CD4-positive, alpha-beta T cell (primary cell): ENCODE measurements around the gene CLCN3. TPM values are rescaled to one million over a fixed set of nuclear protein-coding genes. Genes with fewer than 3 reads are reported as not detected.
A peak's percentile ranks its signal among the peaks of the same experiment; 100 is the strongest.

Experiments used
- ATAC-seq: fragments of 200-7000 bp; cut with Tn5 transposase; one replicate; pipeline ENCODE4 v1.10.0; 2022; ENCODE audit warnings: mild to moderate bottlenecking; ENCODE audit not compliant: poor library complexity
- CTCF ChIA-PET: fragments of 350-600 bp; sonication (Branson Sonifier 250); formaldehyde crosslinking; loops from one replicate; lab custom pipeline; 2021; ENCODE audit warnings: antibody characterized with exemption, inconsistent platforms; lab: Charles Lee
- POLR2A ChIA-PET: fragments of 350-600 bp; sonication (Branson Sonifier 250); formaldehyde crosslinking; loops from one replicate; lab custom pipeline; 2021; ENCODE audit warnings: antibody characterized with exemption, inconsistent platforms; lab: Charles Lee
- DNase-seq, 14 experiments: peaks; one replicate each; pipeline ENCODE4 v3.0.0-alpha.2; 2013 to 2020; ENCODE audit warnings: mixed read lengths in 2 of 14
- H3K27ac ChIP-seq, 2 donors: one replicate each; pipeline versions ENCODE4 v1.5.1 to v1.7.0; 2013; ENCODE audit warnings: low read length in 2 of 2, low read depth in 1 of 2, mild to moderate bottlenecking in 1 of 2
- H3K27me3 ChIP-seq, 2 experiments: 1 replicate in 1 of 2; 2 replicates in 1 of 2; pipeline versions ENCODE4 v1.6.1 to v1.7.0; 2013; ENCODE audit warnings: low read length in 2 of 2, control low read depth in 1 of 2, mild to moderate bottlenecking in 1 of 2, moderate library complexity in 1 of 2; ENCODE audit not compliant: insufficient read depth in 2 of 2, control insufficient read depth in 1 of 2
- H3K36me3 ChIP-seq: one replicate; pipeline ENCODE4 v1.6.1; 2013; ENCODE audit warnings: low read length, control low read depth; ENCODE audit not compliant: insufficient read depth
- H3K4me1 ChIP-seq: one replicate; pipeline ENCODE4 v1.6.1; 2013; ENCODE audit warnings: low read length, control low read depth; ENCODE audit not compliant: insufficient read depth
- H3K4me3 ChIP-seq: one replicate; pipeline ENCODE4 v1.5.1; 2013; ENCODE audit warnings: mild to moderate bottlenecking, low read length, moderate library complexity
- H3K9me3 ChIP-seq, 2 experiments: 1 replicate in 1 of 2; 2 replicates in 1 of 2; pipeline versions ENCODE4 v1.6.1 to v1.7.0; 2013; ENCODE audit warnings: low read length in 2 of 2, mild to moderate bottlenecking in 2 of 2, control low read depth in 1 of 2, moderate library complexity in 1 of 2; ENCODE audit not compliant: control insufficient read depth in 1 of 2, insufficient read depth in 1 of 2
- H3K27ac Mint-ChIP-seq: one replicate; pipeline ENCODE4 v1.8.0; 2020; ENCODE audit warnings: mixed read lengths
- H3K27me3 Mint-ChIP-seq: one replicate; pipeline ENCODE4 v1.8.0; 2021; ENCODE audit warnings: mixed read lengths
- H3K36me3 Mint-ChIP-seq: one replicate; pipeline ENCODE4 v1.8.0; 2021; ENCODE audit warnings: low read depth, mixed read lengths
- H3K4me1 Mint-ChIP-seq: one replicate; pipeline ENCODE4 v1.8.0; 2021; ENCODE audit warnings: low read depth, mixed read lengths
- H3K4me3 Mint-ChIP-seq: one replicate; pipeline ENCODE4 v1.8.0; 2020; ENCODE audit warnings: mild to moderate bottlenecking, mixed read lengths
- H3K9me3 Mint-ChIP-seq: one replicate; pipeline ENCODE4 v1.8.0; 2020; ENCODE audit warnings: mixed read lengths
- CTCF ChIP-seq: fragments of 200-600 bp; IDR thresholded peaks from one replicate; pipeline ENCODE4 v1.8.0; 2022; ENCODE audit warnings: antibody characterized with exemption, mild to moderate bottlenecking
- intact Hi-C, 2 experiments: fragments of 100-400 bp; cut with DNase I in 1 of 2; cut with micrococcal nuclease in 1 of 2; formaldehyde crosslinking; loops; one replicate each; pipeline versions ENCODE4 v1.15.1 to v1.9.0; 2023 to 2025; cut with DNase I, micrococcal nuclease
- total RNA-seq, 174 experiments: library from RNA in 2 of 174; stranded (reverse) in 2 of 174; gene quantifications; one replicate each; pipeline ENCODE4 v1.2.3 and lab custom pipeline; 2021 to 2026

The CLCN3 gene
- total RNA-seq, 2 experiments from 2014 or later, result 9.0 to 9.2 TPM

DNA sequence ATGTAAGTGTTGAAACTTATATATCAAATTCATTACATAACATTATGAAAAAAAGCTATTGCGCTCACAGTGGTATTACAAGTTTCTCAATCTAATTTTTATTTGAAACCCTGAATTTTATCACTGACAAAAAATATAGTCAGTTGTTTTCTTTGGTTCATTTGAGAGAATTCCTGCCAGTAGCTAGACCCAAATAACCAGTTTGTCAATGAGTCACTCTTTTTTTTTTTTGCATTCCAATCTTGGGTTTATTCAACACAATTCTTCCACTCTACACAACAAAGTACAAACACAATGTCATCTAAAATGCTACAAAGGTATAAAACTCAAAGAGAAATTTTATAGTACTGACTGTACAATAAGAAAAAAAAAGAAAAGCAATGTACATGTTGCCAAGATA, 124.2 kb downstream of the CLCN3 start:
- CTCF ChIA-PET, result no interaction called here
- Mint-ChIP-seq H3K36me3 (peaks cover 70% of the 10 kb centered on the region), H3K4me1 (no peaks in the 10 kb centered on the region)

GRCh38 chr4:169745291-169745690, 124.9 kb downstream of the CLCN3 start:
- Histone ChIP-seq H3K4me3 (no peak overlapping the region), H3K4me1 (no peaks in the 10 kb centered on the region), H3K9me3 (no peaks in the 10 kb centered on the region), H3K27ac (no peak overlapping the region), H3K27me3 (no peaks in the 10 kb centered on the region), H3K36me3 (peaks cover 20% of the 10 kb centered on the region)
- POLR2A ChIA-PET, result no interaction called here
- H3K27ac Mint-ChIP-seq, result no peak overlapping the region
- no peak overlapping the region for H3K4me3 Mint-ChIP-seq
- ATAC-seq (no peak), DNase-seq (no peak)
- H3K9me3 Mint-ChIP-seq, result no peaks in the 10 kb centered on the region
- CTCF ChIA-PET, result no interaction called here
- peaks cover 70% of the 10 kb centered on the region for H3K36me3 Mint-ChIP-seq
- intact Hi-C loops, result no loop called here
- TF ChIP-seq CTCF, result no peak
- H3K4me1 Mint-ChIP-seq, result no peaks in the 10 kb centered on the region
- H3K27me3 Mint-ChIP-seq, result no peaks in the 10 kb centered on the region

More for the DNA sequence above, 124.2 kb downstream of the CLCN3 start:
- no peak for TF ChIP-seq CTCF
- no peaks in the 10 kb centered on the region for H3K9me3 Mint-ChIP-seq
- POLR2A ChIA-PET, result interaction anchor here (0.7 kb wide), 1 partner anchor 125 kb away, joined by 3 read pairs; no protein-coding TSS in a partner anchor
- Histone ChIP-seq H3K27ac (no peak overlapping the region), H3K27me3 (no peaks in the 10 kb centered on the region), H3K4me1 (no peaks in the 10 kb centered on the region), H3K9me3 (no peaks in the 10 kb centered on the region), H3K4me3 (no peak overlapping the region), H3K36me3 (peaks cover 19% of the 10 kb centered on the region)
- ATAC-seq (no peak), DNase-seq (no peak)
- no peak overlapping the region for H3K27ac Mint-ChIP-seq
- intact Hi-C loops, result no loop called here
- no peaks in the 10 kb centered on the region for H3K27me3 Mint-ChIP-seq
- no peak overlapping the region for H3K4me3 Mint-ChIP-seq

- DNase-seq (peak in 1 of 14 experiments; percentile 11), ATAC-seq (peak; percentile 2)
- CTCF ChIA-PET, result interaction anchor here (1.1 kb wide), 1 partner anchor 145 kb away, joined by 3 read pairs; the partner anchor contains the start of gene NEK1
- no peak for TF ChIP-seq CTCF
- Mint-ChIP-seq H3K9me3 (no peaks in the 10 kb centered on the region), H3K4me3 (peak overlapping the region; percentile 85), H3K36me3 (peaks cover 6% of the 10 kb centered on the region), H3K27me3 (no peaks in the 10 kb centered on the region), H3K4me1 (peaks cover 33% of the 10 kb centered on the region), H3K27ac (peak overlapping the region; percentile 26)
- Histone ChIP-seq H3K4me1 (peaks cover 17% of the 10 kb centered on the region), H3K9me3 (no peaks in the 10 kb centered on the region), H3K27me3 (no peaks in the 10 kb centered on the region), H3K4me3 (peak overlapping the region; percentile 83), H3K36me3 (peaks cover 4% of the 10 kb centered on the region), H3K27ac (peak overlapping the region in 1 of 2 donors; percentile 23)
- intact Hi-C loops, result loop anchor here (2.0 to 10.0 kb wide), 5 partner anchors 95 to 1440 kb away; partner anchors contain the start of genes NEK1 (in 2 of the 2), DDX60 (in 1 of the 2) and DDX60L (in 1 of the 2)
- POLR2A ChIA-PET, result interaction anchor here (1.2 kb wide), 3 partner anchors 144 to 747 kb away, joined by 3 to 7 read pairs (median 6); partner anchors contain the start of genes CBR4, MFAP3L and NEK1
These were observed 136.7 kb downstream of the CLCN3 start for GRCh38 chr4:169756971-169757574.
